ENCODE data around the gene MICU1. TPM values are rescaled to one million over a fixed set of nuclear protein-coding genes. Genes with fewer than 3 reads are reported as not detected.

Gene MICU1
- total RNA-seq, 1 experiment from 2014 or later = 36.0 TPM

GRCh38 chr10:72567889-72568640 lies 57.8 kb downstream of the MICU1 start:
- Mint-ChIP-seq H3K4me1 (peaks cover 2% of the 10 kb centered on the region; the same call in 1 of the 2 replicates), H3K36me3 (peaks cover 11% of the 10 kb centered on the region), H3K9me3 (no peaks in the 10 kb centered on the region), H3K27me3 (ENCODE audit: low read depth) (no peaks in the 10 kb centered on the region), H3K4me3 (no peak overlapping the region), H3K27ac (no peak overlapping the region)
- ChIA-PET POLR2A (no interaction called here), CTCF (interaction anchor here (1.7 kb wide), 1 partner anchor 266 kb away, joined by 6 read pairs; no protein-coding TSS in a partner anchor)
- DNase-seq (ENCODE audit: low spot score) (no peak), ATAC-seq (peak; percentile 56; the same call in 1 of the 2 replicates)
- no peak for TF ChIP-seq ATF2 (CRISPR knock-in tag; IDR thresholded peaks at IDR 0.05; ENCODE audit: borderline replicate concordance, low read depth)
- TF ChIP-seq, protein P1, sequence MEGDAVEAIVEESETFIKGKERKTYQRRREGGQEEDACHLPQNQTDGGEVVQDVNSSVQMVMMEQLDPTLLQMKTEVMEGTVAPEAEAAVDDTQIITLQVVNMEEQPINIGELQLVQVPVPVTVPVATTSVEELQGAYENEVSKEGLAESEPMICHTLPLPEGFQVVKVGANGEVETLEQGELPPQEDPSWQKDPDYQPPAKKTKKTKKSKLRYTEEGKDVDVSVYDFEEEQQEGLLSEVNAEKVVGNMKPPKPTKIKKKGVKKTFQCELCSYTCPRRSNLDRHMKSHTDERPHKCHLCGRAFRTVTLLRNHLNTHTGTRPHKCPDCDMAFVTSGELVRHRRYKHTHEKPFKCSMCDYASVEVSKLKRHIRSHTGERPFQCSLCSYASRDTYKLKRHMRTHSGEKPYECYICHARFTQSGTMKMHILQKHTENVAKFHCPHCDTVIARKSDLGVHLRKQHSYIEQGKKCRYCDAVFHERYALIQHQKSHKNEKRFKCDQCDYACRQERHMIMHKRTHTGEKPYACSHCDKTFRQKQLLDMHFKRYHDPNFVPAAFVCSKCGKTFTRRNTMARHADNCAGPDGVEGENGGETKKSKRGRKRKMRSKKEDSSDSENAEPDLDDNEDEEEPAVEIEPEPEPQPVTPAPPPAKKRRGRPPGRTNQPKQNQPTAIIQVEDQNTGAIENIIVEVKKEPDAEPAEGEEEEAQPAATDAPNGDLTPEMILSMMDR (IDR thresholded peaks at IDR 0.05) = peak; percentile 32; the same call in 1 of the 2 replicates

DNA sequence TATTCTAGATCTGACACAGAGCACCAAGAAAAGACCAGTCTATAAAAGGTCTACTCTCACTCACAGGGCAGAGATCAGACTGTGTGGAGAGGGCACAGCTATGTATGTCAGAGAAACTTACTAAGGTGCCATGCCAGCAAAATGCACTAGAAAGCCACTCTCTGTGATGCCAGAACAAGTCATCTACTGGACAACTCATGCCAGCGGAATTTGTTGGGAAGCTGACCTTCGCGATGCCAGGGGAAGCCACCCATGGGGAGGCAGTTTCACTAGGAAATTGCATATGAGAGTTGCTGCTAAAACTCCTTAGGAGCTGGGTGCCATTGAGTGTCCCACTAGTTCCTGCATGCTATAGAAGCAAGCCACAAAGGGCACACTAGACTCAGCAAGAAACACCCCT lies 58.5 kb downstream of the MICU1 start:
- ChIA-PET CTCF (interaction anchor here (1.7 kb wide), 1 partner anchor 267 kb away, joined by 6 read pairs; no protein-coding TSS in a partner anchor), POLR2A (no interaction called here)
- no peak overlapping the region for H3K27ac Mint-ChIP-seq
- DNase-seq (ENCODE audit: low spot score) = no peak
- H3K4me1 Mint-ChIP-seq = peaks cover 2% of the 10 kb centered on the region; the same call in 1 of the 2 replicates
- no peaks in the 10 kb centered on the region for H3K9me3 Mint-ChIP-seq
- peaks cover 18% of the 10 kb centered on the region for H3K36me3 Mint-ChIP-seq
- H3K4me3 Mint-ChIP-seq = no peak overlapping the region
- no peaks in the 10 kb centered on the region for H3K27me3 Mint-ChIP-seq (ENCODE audit: low read depth)
- no peak for TF ChIP-seq ZNF317 (CRISPR knock-in tag; IDR thresholded peaks at IDR 0.05; ENCODE audit: borderline replicate concordance, low read depth)
- TF ChIP-seq MLX (CRISPR knock-in tag; IDR thresholded peaks at IDR 0.05) = no peak
- TF ChIP-seq ZNF396 (CRISPR knock-in tag; IDR thresholded peaks at IDR 0.05; ENCODE audit: borderline replicate concordance) = no peak
- TF ChIP-seq, protein P2, sequence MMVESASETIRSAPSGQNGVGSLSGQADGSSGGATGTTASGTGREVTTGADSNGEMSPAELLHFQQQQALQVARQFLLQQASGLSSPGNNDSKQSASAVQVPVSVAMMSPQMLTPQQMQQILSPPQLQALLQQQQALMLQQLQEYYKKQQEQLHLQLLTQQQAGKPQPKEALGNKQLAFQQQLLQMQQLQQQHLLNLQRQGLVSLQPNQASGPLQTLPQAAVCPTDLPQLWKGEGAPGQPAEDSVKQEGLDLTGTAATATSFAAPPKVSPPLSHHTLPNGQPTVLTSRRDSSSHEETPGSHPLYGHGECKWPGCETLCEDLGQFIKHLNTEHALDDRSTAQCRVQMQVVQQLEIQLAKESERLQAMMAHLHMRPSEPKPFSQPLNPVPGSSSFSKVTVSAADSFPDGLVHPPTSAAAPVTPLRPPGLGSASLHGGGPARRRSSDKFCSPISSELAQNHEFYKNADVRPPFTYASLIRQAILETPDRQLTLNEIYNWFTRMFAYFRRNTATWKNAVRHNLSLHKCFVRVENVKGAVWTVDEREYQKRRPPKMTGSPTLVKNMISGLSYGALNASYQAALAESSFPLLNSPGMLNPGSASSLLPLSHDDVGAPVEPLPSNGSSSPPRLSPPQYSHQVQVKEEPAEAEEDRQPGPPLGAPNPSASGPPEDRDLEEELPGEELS (CRISPR knock-in tag; IDR thresholded peaks at IDR 0.05) = no peak
- TF ChIP-seq, protein P3, sequence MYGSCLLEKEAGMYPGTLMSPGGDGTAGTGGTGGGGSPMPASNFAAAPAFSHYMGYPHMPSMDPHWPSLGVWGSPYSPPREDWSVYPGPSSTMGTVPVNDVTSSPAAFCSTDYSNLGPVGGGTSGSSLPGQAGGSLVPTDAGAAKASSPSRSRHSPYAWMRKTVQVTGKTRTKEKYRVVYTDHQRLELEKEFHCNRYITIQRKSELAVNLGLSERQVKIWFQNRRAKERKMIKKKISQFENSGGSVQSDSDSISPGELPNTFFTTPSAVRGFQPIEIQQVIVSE (CRISPR knock-in tag; IDR thresholded peaks at IDR 0.05; ENCODE audit: borderline replicate concordance) = no peak
- no peak for TF ChIP-seq ARID4B (CRISPR knock-in tag; IDR thresholded peaks at IDR 0.05; ENCODE audit: borderline replicate concordance)
- TF ChIP-seq EMX1 (CRISPR knock-in tag; IDR thresholded peaks at IDR 0.05) = no peak
- TF ChIP-seq, protein P4, sequence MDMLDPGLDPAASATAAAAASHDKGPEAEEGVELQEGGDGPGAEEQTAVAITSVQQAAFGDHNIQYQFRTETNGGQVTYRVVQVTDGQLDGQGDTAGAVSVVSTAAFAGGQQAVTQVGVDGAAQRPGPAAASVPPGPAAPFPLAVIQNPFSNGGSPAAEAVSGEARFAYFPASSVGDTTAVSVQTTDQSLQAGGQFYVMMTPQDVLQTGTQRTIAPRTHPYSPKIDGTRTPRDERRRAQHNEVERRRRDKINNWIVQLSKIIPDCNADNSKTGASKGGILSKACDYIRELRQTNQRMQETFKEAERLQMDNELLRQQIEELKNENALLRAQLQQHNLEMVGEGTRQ (CRISPR knock-in tag; IDR thresholded peaks at IDR 0.05) = no peak
- TF ChIP-seq E2F1 (CRISPR knock-in tag; IDR thresholded peaks at IDR 0.05) = no peak
- no peak for TF ChIP-seq NR2C2 (CRISPR knock-in tag; IDR thresholded peaks at IDR 0.05)
- TF ChIP-seq NFE2L1 (CRISPR knock-in tag; IDR thresholded peaks at IDR 0.05) = no peak
- TF ChIP-seq NR3C1 (CRISPR knock-in tag; conservative IDR thresholded peaks at IDR 0.05; ENCODE audit: low read depth) = no peak
- no peak for TF ChIP-seq FOXK1 (CRISPR knock-in tag; IDR thresholded peaks at IDR 0.05)
- no peak for TF ChIP-seq ZNF121 (CRISPR knock-in tag; IDR thresholded peaks at IDR 0.05)
- ATAC-seq = no peak
